ENCODE results near the gene NCK1. TPM values are rescaled to one million over a fixed set of nuclear protein-coding genes. Genes with fewer than 3 reads are reported as not detected.
"Not testable (repeated sequence)": the region's sequence is repeated elsewhere in the genome, so short reads cannot be mapped to it uniquely, and the experiment has no call there.

NCK1 gene
- total and polyA plus RNA-seq, 9 of the 15 experiments (the other 6 are each of a cell fraction or from before 2014, with no cell fraction given): 17.3 to 30.5 (median 25.0) TPM

DNA sequence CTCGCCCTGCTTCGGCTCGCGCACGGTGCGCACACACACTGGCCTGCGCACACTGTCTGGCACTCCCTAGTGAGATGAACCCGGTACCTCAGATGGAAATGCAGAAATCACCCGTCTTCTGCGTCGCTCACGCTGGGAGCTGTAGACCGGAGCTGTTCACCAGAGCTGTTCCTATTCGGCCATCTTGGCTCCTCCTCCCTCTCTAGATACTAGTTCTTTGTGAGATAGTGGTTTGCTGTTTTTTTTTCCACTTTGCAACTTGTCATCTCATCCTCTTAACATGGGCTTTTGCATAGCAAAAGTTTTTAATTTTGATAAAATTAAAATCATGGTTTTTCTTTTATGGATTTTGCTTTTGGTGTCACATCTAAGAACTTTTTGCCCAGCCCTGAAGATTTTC is 107.5 kb downstream of the NCK1 start:
- 83% methylated on average over 1 of the region's 14 CpGs for WGBS (ENCODE audit: insufficient coverage, low coverage, missing lambda C conversion rate)
- FAIRE-seq; H3K9me3 ChIP-seq (replicated peaks; ENCODE audit: control insufficient read depth, insufficient read depth, low read depth, low read length); H3K27ac ChIP-seq (ENCODE audit: extremely low read depth, low read depth, low read length); H3K4me3 ChIP-seq; ATAC-seq; H2AFZ ChIP-seq (ENCODE audit: low read depth, low read length); intact Hi-C loops (cut with micrococcal nuclease); H3K9me1 ChIP-seq (ENCODE audit: control insufficient read depth, insufficient read depth, low read length); H3K36me3 ChIP-seq (ENCODE audit: control insufficient read depth, insufficient read depth, low read length); H3K9ac ChIP-seq (ENCODE audit: insufficient read depth in 1 of 2, low read depth in 2 of 2, low read length in 2 of 2); H4K20me1 ChIP-seq (replicated peaks; ENCODE audit: control insufficient read depth, insufficient read depth, low read length); in situ Hi-C loops (cut with MboI); DNase-seq (ENCODE audit: extremely low read depth in 1 of 4, low spot score in 3 of 4); H3K4me2 ChIP-seq (ENCODE audit: insufficient read depth, low read length); CTCF ChIA-PET (ENCODE audit: low intra/inter-chr PET ratio); H3K4me1 ChIP-seq (replicated peaks in 1 of 2; ENCODE audit: control insufficient read depth in 2 of 2, insufficient read depth in 2 of 2, low read length in 2 of 2); H3K79me2 ChIP-seq (ENCODE audit: control insufficient read depth, insufficient read depth, low read length); BruUV-seq (replicated peaks); H3K27me3 ChIP-seq (ENCODE audit: control insufficient read depth in 2 of 2, insufficient read depth in 2 of 2, low read length in 2 of 2): not testable (repeated sequence)
- POLR2A ChIA-PET: interaction anchor here (2.1 kb wide), 1 partner anchor 12 kb away, joined by 5 read pairs; the partner anchor contains the start of gene IL20RB

DNA sequence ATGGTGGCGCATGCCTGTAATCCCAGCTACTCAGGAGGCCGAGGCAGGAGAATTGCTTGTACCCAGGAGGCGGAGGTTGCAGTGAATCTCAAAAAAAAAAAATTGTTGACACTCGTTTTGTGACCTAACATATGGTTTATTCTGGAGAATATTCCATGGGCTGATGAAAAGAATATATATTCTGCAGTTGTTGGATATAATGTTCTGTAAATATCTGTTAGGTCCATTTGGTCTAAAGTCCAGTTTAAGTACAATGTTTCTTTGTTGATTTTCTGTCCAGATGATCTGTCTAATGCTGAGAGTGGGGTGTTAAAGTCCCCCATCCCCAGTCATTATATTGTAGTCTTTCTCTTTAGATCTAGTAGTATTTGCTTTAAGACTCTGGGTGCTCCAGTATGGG is 111.3 kb downstream of the NCK1 start:
- ChIA-PET POLR2A (no interaction called here), CTCF (ENCODE audit: low intra/inter-chr PET ratio) (no interaction called here)
- ATAC-seq: no peak
- in situ Hi-C loops (cut with MboI) (no loop called here), intact Hi-C loops (cut with micrococcal nuclease) (no loop called here)
- no peaks in the 10 kb centered on the region for H4K20me1 ChIP-seq (replicated peaks; ENCODE audit: control insufficient read depth, insufficient read depth, low read length)
- no peaks in the 10 kb centered on the region for H3K9me1 ChIP-seq (ENCODE audit: control insufficient read depth, insufficient read depth, low read length)
- peaks cover 4% of the 10 kb centered on the region; the same call in 1 of the 2 replicates for H3K9me3 ChIP-seq (replicated peaks; ENCODE audit: control insufficient read depth, insufficient read depth, low read depth, low read length)
- H3K4me2 ChIP-seq (ENCODE audit: insufficient read depth, low read length): no peak overlapping the region
- no peak overlapping the region for H3K27ac ChIP-seq (ENCODE audit: extremely low read depth, low read depth, low read length)
- no peaks in the 10 kb centered on the region for H3K27me3 ChIP-seq (ENCODE audit: control insufficient read depth in 2 of 2, insufficient read depth in 2 of 2, low read length in 2 of 2)
- no peak overlapping the region for H3K9ac ChIP-seq (ENCODE audit: insufficient read depth in 1 of 2, low read depth in 2 of 2, low read length in 2 of 2)
- no TSS peak for BruUV-seq (replicated peaks)
- FAIRE-seq: no peak
- no peak for DNase-seq (ENCODE audit: extremely low read depth in 1 of 4, low spot score in 3 of 4)
- H3K4me1 ChIP-seq (replicated peaks in 1 of 2; ENCODE audit: control insufficient read depth in 2 of 2, insufficient read depth in 2 of 2, low read length in 2 of 2): no peaks in the 10 kb centered on the region
- H2AFZ ChIP-seq (ENCODE audit: low read depth, low read length): no peak overlapping the region
- WGBS (ENCODE audit: insufficient coverage, low coverage, missing lambda C conversion rate): 66% methylated on average over 4 of the region's 4 CpGs
- TF ChIP-seq ZKSCAN8 (CRISPR knock-in tag; IDR thresholded peaks at IDR 0.05): no peak
- no peak for TF ChIP-seq WHSC1 (IDR thresholded peaks at IDR 0.05; ENCODE audit: low read length)
- no peak for TF ChIP-seq GABPB1 (CRISPR knock-in tag; IDR thresholded peaks at IDR 0.05)
- no peak for TF ChIP-seq TEAD4 (IDR thresholded peaks at IDR 0.05; ENCODE audit: low read length)
- TF ChIP-seq TEAD4 (CRISPR knock-in tag; IDR thresholded peaks at IDR 0.05; ENCODE audit: borderline replicate concordance): no peak
- no peak for TF ChIP-seq MXI1 (IDR thresholded peaks at IDR 0.05; ENCODE audit: low read depth, low read length)
- no peak for TF ChIP-seq STAT5B (CRISPR knock-in tag; IDR thresholded peaks at IDR 0.05)
- no peaks in the 10 kb centered on the region for H3K79me2 ChIP-seq (ENCODE audit: control insufficient read depth, insufficient read depth, low read length)
- no peaks in the 10 kb centered on the region for H3K36me3 ChIP-seq (ENCODE audit: control insufficient read depth, insufficient read depth, low read length)
- H3K4me3 ChIP-seq: no peak overlapping the region
